Keratinocyte (primary cell): Measurements from ENCODE around the gene CFAP45. TPM values are rescaled to one million over a fixed set of nuclear protein-coding genes. Genes with fewer than 3 reads are reported as not detected.

Experiments used
- DNase-seq: peaks from one replicate; pipeline ENCODE4 v3.0.0-alpha.2; 2011; ENCODE audit warnings: low read depth, missing footprints, low spot score
- FAIRE-seq: peaks from 2 replicates; lab custom pipeline; 2011; peaks lifted over from hg19 to GRCh38; lab: Jason Lieb, UNC
- H2AFZ ChIP-seq: 2 replicates; pipeline ENCODE4 v1.6.0; 2012; ENCODE audit warnings: low read length, control low read depth, inconsistent platforms; ENCODE audit not compliant: control insufficient read depth
- H3K27ac ChIP-seq: 2 replicates; pipeline ENCODE4 v1.5.1; 2011; ENCODE audit warnings: low read length; ENCODE audit not compliant: control insufficient read depth, insufficient read depth
- H3K27me3 ChIP-seq: 3 replicates; pipeline ENCODE4 v1.6.0; 2011; ENCODE audit warnings: low read length; ENCODE audit not compliant: control insufficient read depth, insufficient read depth; ENCODE audit errors: extremely low read depth
- H3K36me3 ChIP-seq, 2 experiments: 2 replicates in 1 of 2; 3 replicates in 1 of 2; pipeline ENCODE4 v1.5.1; 2011; ENCODE audit warnings: low read length in 2 of 2, mild to moderate bottlenecking in 1 of 2; ENCODE audit not compliant: control insufficient read depth in 2 of 2, insufficient read depth in 2 of 2; ENCODE audit errors: extremely low read depth in 1 of 2
- H3K4me1 ChIP-seq: 3 replicates; pipeline ENCODE4 v1.5.1; 2011; ENCODE audit warnings: low read length; ENCODE audit not compliant: control insufficient read depth, insufficient read depth; ENCODE audit errors: extremely low read depth
- H3K4me2 ChIP-seq: 3 replicates; pipeline ENCODE4 v1.6.0; 2011; ENCODE audit warnings: low read depth, low read length; ENCODE audit not compliant: control insufficient read depth, insufficient read depth; ENCODE audit errors: extremely low read depth
- H3K4me3 ChIP-seq, 3 experiments: fragments of 200-600 bp in 1 of 3; sonication (generic) in 1 of 3; 2 replicates in 2 of 3; 3 replicates in 1 of 3; pipeline ENCODE4 v1.5.1; 2011 to 2016; ENCODE audit warnings: low read length in 3 of 3, mild to moderate bottlenecking in 3 of 3, control low read depth in 2 of 3, inconsistent platforms in 1 of 3, low read depth in 1 of 3, mixed read lengths in 1 of 3, mixed run types in 1 of 3, moderate library complexity in 1 of 3; ENCODE audit not compliant: control insufficient read depth in 2 of 3, insufficient read depth in 2 of 3; ENCODE audit errors: extremely low read depth in 1 of 3
- H3K79me2 ChIP-seq: 2 replicates; pipeline ENCODE4 v1.6.0; 2012; ENCODE audit warnings: low read length; ENCODE audit not compliant: control insufficient read depth, insufficient read depth
- H3K9ac ChIP-seq: 3 replicates; pipeline ENCODE4 v1.6.0; 2011; ENCODE audit warnings: low read length; ENCODE audit not compliant: control insufficient read depth, insufficient read depth; ENCODE audit errors: extremely low read depth
- H3K9me1 ChIP-seq: 3 replicates; pipeline ENCODE4 v1.6.0; 2011; ENCODE audit warnings: low read length; ENCODE audit not compliant: control insufficient read depth, insufficient read depth; ENCODE audit errors: extremely low read depth
- H3K9me3 ChIP-seq: 2 replicates; pipeline ENCODE4 v1.5.1; 2012; ENCODE audit warnings: low read depth, low read length; ENCODE audit not compliant: control insufficient read depth
- H4K20me1 ChIP-seq: 3 replicates; pipeline ENCODE4 v1.6.0; 2011; ENCODE audit warnings: low read length; ENCODE audit not compliant: control insufficient read depth, insufficient read depth; ENCODE audit errors: extremely low read depth
- CTCF ChIP-seq, 3 experiments: IDR thresholded peaks in 1 of 3; conservative IDR thresholded peaks in 1 of 3; optimal IDR thresholded peaks in 1 of 3; 2 replicates in 2 of 3; 3 replicates in 1 of 3; pipeline versions ENCODE3 to v1.5.1; 2011; ENCODE audit warnings: low read length in 3 of 3, mild to moderate bottlenecking in 3 of 3, moderate library complexity in 2 of 3, control low read depth in 1 of 3, inconsistent platforms in 1 of 3; ENCODE audit not compliant: insufficient read depth in 2 of 3; ENCODE audit errors: extremely low read depth in 1 of 3
- EZH2 ChIP-seq: IDR thresholded peaks from one replicate; pipeline ENCODE4 v1.6.1; 2012; ENCODE audit warnings: inconsistent platforms, mild to moderate bottlenecking, low read length, moderate library complexity
- dilution Hi-C: fragments of 300-500 bp; cut with MboI; formaldehyde crosslinking; loops from one replicate; pipeline ENCODE4 v1.7.0; 2020; ENCODE audit warnings: low sequenced_read_pairs; ENCODE audit not compliant: extremely low pct_ligation_motif_present
- polyA plus RNA-seq, 5 experiments: library from polyadenylated mRNA; depleted of rRNA in 3 of 5; stranded (reverse) in 3 of 5; stranded (forward) in 1 of 5; unstranded in 1 of 5; fragments of >200 nt; gene quantifications; 1 replicate in 1 of 5; 2 replicates in 3 of 5; 3 replicates in 1 of 5; pipeline versions ENCODE4 v1.2.1 to v1.2.3, GENCODE V29; 2011 to 2012; ENCODE audit warnings: missing spikeins in 2 of 5, low read depth in 1 of 5, low replicate concordance in 1 of 5

The CFAP45 gene
- polyA plus RNA-seq, 1 donor (not counting 4 experiments of a cell fraction or from before 2014, with no cell fraction given): 2.3 TPM

- Histone ChIP-seq H2AFZ (peak overlapping the region; percentile 52), H3K4me1 (peaks cover 49% of the 10 kb centered on the region), H3K9ac (peak overlapping the region; percentile 100), H3K9me1 (peaks cover 5% of the 10 kb centered on the region), H3K79me2 (peaks cover 42% of the 10 kb centered on the region), H3K36me3 (peaks cover 15 to 27% of the 10 kb centered on the region in 2 experiments), H3K27ac (peak overlapping the region; percentile 98), H3K4me3 (peak overlapping the region; percentile 79 to 94 (median 92)), H3K4me2 (peak overlapping the region; percentile 90), H3K27me3 (no peaks in the 10 kb centered on the region), H3K9me3 (no peaks in the 10 kb centered on the region), H4K20me1 (peaks cover 16% of the 10 kb centered on the region)
- no peak for TF ChIP-seq CTCF (optimal IDR thresholded peaks at IDR 0.05 in 1 of 3, IDR thresholded peaks at IDR 0.05 in 1 of 3, conservative IDR thresholded peaks at IDR 0.05 in 1 of 3; ENCODE audit: extremely low read depth in 1 of 3, insufficient read depth in 2 of 3, low read length in 3 of 3)
- no peak for TF ChIP-seq EZH2
- FAIRE-seq (peak; percentile 85), DNase-seq (peak; percentile 93)
- dilution Hi-C loops: no loop called here
Measured at GRCh38 chr1:159925719-159926078, 25.7 kb upstream of the CFAP45 start.

DNA sequence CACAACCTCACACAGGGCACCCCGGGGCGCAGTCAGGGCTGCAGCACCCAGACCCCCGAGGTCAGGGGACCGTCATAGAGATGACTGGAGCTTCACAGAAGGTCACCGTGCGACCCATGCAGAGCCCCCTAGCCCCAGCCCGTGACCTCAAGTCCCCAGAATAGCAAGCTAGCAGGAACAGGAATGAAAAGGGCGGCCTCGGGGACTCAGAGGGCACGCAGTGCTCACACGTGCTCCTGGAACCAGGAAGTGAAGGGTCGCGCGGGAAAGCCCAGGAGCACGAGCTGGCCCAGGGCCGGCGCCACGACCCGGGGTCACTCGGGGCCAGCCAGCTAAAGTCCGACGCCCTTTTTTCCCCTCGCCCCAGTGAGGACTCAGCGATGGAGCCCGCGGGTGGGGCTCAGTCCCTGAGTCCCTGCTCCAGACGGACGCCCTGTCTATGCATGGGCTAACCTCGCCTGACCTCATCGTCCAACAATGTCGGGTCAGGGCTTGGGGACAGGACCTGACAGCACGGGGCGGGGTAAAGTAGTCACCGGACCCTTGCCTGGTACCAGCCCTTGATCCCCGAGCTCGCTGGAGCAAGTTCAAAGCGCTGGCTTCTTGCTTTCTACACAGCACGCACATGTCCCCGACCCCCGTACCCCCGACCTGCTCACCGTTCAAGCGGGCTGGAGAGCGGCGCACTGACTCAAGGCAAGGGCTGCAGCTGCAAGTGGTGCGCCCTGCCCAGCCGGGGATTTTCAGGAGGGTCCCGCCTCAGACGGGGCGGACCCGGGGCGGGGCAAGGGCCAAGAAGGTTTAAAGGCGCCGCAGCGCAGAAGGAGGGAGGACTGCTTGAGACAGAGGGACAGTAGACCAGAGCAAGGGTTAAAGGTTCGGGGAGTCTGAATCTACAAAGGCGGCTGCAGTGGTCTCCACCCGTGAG lies 25.1 kb upstream of the CFAP45 start, which contains the start of gene TAGLN2:
TSS of gene TAGLN2 (minus strand) at position 717 of the 928 bp plus-strand sequence. CDS start 4,998 bp downstream, outside the sequence.
- Histone ChIP-seq H3K9me3 (no peaks in the 10 kb centered on the region), H3K9ac (peak within 1 kb of the TSS; percentile 100), H4K20me1 (peaks cover 20% of the 10 kb centered on the region), H3K27ac (peak within 1 kb of the TSS; percentile 98), H3K4me2 (peak within 1 kb of the TSS; percentile 90), H3K36me3 (peaks cover 21 to 30% of the 10 kb centered on the region in 2 experiments), H3K9me1 (peaks cover 8% of the 10 kb centered on the region), H3K79me2 (peaks cover 49% of the 10 kb centered on the region), H3K27me3 (no peaks in the 10 kb centered on the region), H3K4me1 (peaks cover 54% of the 10 kb centered on the region), H3K4me3 (peak within 1 kb of the TSS; percentile 79 to 94 (median 92)), H2AFZ (peak within 1 kb of the TSS; percentile 52)
- dilution Hi-C loops: no loop called here
- peak; percentile 95 for DNase-seq
- FAIRE-seq: no peak
- TF ChIP-seq EZH2 (no peak), CTCF (optimal IDR thresholded peaks at IDR 0.05 in 1 of 3, IDR thresholded peaks at IDR 0.05 in 1 of 3, conservative IDR thresholded peaks at IDR 0.05 in 1 of 3; ENCODE audit: extremely low read depth in 1 of 3, insufficient read depth in 2 of 3, low read length in 3 of 3) (no peak)
